GM15510 (cell line): ENCODE data around the gene HDAC4.

ENCODE experiments used
- POLR2A ChIP-seq: IDR thresholded peaks from 3 replicates; pipeline ENCODE4 v1.6.1; 2011; ENCODE audit warnings: borderline replicate concordance; ENCODE audit not compliant: insufficient read length; ENCODE audit errors: extremely low read depth

Gene HDAC4

GRCh38 chr2:239245107-239245506, 155.7 kb downstream of the HDAC4 start:
- TF ChIP-seq POLR2A = no peak

GRCh38 chr2:239244625-239245024, 156.2 kb downstream of the HDAC4 start:
- no peak for TF ChIP-seq POLR2A

GRCh38 chr2:239241431-239241960, 159.3 kb downstream of the HDAC4 start:
- TF ChIP-seq POLR2A = no peak

GRCh38 chr2:239240414-239240881, 160.4 kb downstream of the HDAC4 start:
- no peak for TF ChIP-seq POLR2A

GRCh38 chr2:239239607-239240413, 161.0 kb downstream of the HDAC4 start:
- TF ChIP-seq POLR2A = no peak

- no peak for TF ChIP-seq POLR2A
Observed at GRCh38 chr2:239238839-239239606, 161.8 kb downstream of the HDAC4 start.

GRCh38 chr2:239238381-239238780, 162.4 kb downstream of the HDAC4 start:
- no peak for TF ChIP-seq POLR2A

- TF ChIP-seq POLR2A = no peak
Observed at GRCh38 chr2:239236808-239237205, 164.0 kb downstream of the HDAC4 start.

GRCh38 chr2:239236043-239236807, 164.6 kb downstream of the HDAC4 start:
- no peak for TF ChIP-seq POLR2A

- no peak for TF ChIP-seq POLR2A
Observed at GRCh38 chr2:239235311-239235710, 165.5 kb downstream of the HDAC4 start.

GRCh38 chr2:239234191-239235175, 166.3 kb downstream of the HDAC4 start:
- TF ChIP-seq POLR2A = no peak

GRCh38 chr2:239233576-239233975, 167.2 kb downstream of the HDAC4 start:
- TF ChIP-seq POLR2A = no peak

GRCh38 chr2:239232195-239232578, 168.6 kb downstream of the HDAC4 start:
- TF ChIP-seq POLR2A = no peak
